ENCODE data around the gene P2RX7.

P2RX7 gene

GRCh38 chr12:121132601-121133481, at the start of gene P2RX7:
Gene P2RX7 (plus strand): TSS chr12:121132876. CDS start chr12:121132971, 95 bp downstream.
- TF ChIP-seq, protein P1, sequence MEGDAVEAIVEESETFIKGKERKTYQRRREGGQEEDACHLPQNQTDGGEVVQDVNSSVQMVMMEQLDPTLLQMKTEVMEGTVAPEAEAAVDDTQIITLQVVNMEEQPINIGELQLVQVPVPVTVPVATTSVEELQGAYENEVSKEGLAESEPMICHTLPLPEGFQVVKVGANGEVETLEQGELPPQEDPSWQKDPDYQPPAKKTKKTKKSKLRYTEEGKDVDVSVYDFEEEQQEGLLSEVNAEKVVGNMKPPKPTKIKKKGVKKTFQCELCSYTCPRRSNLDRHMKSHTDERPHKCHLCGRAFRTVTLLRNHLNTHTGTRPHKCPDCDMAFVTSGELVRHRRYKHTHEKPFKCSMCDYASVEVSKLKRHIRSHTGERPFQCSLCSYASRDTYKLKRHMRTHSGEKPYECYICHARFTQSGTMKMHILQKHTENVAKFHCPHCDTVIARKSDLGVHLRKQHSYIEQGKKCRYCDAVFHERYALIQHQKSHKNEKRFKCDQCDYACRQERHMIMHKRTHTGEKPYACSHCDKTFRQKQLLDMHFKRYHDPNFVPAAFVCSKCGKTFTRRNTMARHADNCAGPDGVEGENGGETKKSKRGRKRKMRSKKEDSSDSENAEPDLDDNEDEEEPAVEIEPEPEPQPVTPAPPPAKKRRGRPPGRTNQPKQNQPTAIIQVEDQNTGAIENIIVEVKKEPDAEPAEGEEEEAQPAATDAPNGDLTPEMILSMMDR (IDR thresholded peaks at IDR 0.05; ENCODE audit: low read depth, low read length), result no peak
- H3K4me3 ChIP-seq (ENCODE audit: low read depth, low read length), result peak within 1 kb of the TSS; percentile 52

- TF ChIP-seq, protein P1 (IDR thresholded peaks at IDR 0.05; ENCODE audit: low read depth, low read length), result no peak
- H3K4me3 ChIP-seq (ENCODE audit: low read depth, low read length), result no peak overlapping the region
Measured at GRCh38 chr12:121084229-121084628, 48.4 kb upstream of the P2RX7 start.

- TF ChIP-seq, protein P1 (IDR thresholded peaks at IDR 0.05; ENCODE audit: low read depth, low read length), result no peak
- no peak overlapping the region for H3K4me3 ChIP-seq (ENCODE audit: low read depth, low read length)
Measured at GRCh38 chr12:121085069-121085468, 47.6 kb upstream of the P2RX7 start.

- TF ChIP-seq, protein P1 (IDR thresholded peaks at IDR 0.05; ENCODE audit: low read depth, low read length), result no peak
Measured at GRCh38 chr12:121085506-121086353, 46.9 kb upstream of the P2RX7 start.

DNA sequence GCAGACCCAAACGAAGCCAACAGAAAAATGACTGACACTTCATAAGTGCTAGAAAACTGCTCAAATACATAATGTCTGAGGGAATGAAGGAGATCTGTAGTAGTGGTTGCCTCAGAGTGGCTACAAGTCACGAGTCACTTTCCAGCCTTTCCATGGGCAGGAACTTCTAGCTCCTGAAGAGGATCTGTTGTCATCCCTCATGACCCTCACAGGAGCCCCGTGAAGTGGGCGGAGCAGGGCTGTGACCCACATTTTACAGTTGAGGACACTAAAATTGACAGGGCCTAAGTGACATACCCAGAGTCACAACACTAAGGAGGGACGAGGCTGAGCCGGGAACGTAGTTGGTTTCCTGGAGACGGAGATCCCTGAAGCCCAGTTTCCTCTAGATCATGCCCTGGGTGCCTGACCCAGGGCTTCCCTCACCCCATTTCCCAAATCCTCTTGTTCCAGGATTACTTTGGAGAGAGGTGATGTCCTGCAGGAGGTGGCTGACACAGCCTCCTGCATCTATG, 45.8 kb upstream of the P2RX7 start:
- no peak overlapping the region for H3K4me3 ChIP-seq (ENCODE audit: low read depth, low read length)
- TF ChIP-seq, protein P1 (IDR thresholded peaks at IDR 0.05; ENCODE audit: low read depth, low read length), result no peak

More at GRCh38 chr12:121085506-121086353, 46.9 kb upstream of the P2RX7 start:
- H3K4me3 ChIP-seq (ENCODE audit: low read depth, low read length), result no peak overlapping the region

GRCh38 chr12:121087467-121088194, 45.0 kb upstream of the P2RX7 start:
- H3K4me3 ChIP-seq (ENCODE audit: low read depth, low read length), result no peak overlapping the region
- TF ChIP-seq, protein P1 (IDR thresholded peaks at IDR 0.05; ENCODE audit: low read depth, low read length), result no peak
